ENCODE results near the gene ZCCHC2. TPM values are rescaled to one million over a fixed set of nuclear protein-coding genes. Genes with fewer than 3 reads are reported as not detected.

Gene ZCCHC2
- polyA plus RNA-seq, 2 of the 4 experiments (the other 2 are of a cell fraction), result 7.6 to 12.5 TPM

- Histone ChIP-seq H3K27ac (no peak overlapping the region), H3K4me3 (no peak overlapping the region), H3K9me3 (no peaks in the 10 kb centered on the region), H3K4me2 (no peak overlapping the region), H3K4me1 (no peaks in the 10 kb centered on the region)
- ChIA-PET CTCF (interaction anchor here (0.8 kb wide), 1 partner anchor 18 kb away, joined by 3 read pairs; no protein-coding TSS in a partner anchor), POLR2A (no interaction called here)
- 71% methylated on average over 8 of the region's 8 CpGs for WGBS (ENCODE audit: missing lambda C conversion rate)
- FAIRE-seq, result no peak
- ATAC-seq, result no peak
- no peak for DNase-seq (ENCODE audit: low read depth in 1 of 2, low spot score in 1 of 2)
- no peak for TF ChIP-seq HOXB5 (CRISPR knock-in tag; IDR thresholded peaks at IDR 0.05)
- TF ChIP-seq CBX8 (IDR thresholded peaks at IDR 0.05), result no peak
- TF ChIP-seq MYC (IDR thresholded peaks at IDR 0.05; ENCODE audit: borderline replicate concordance, low read length), result no peak
- no peak for TF ChIP-seq ZFP36 (IDR thresholded peaks at IDR 0.05; ENCODE audit: borderline replicate concordance, partially characterized antibody)
- TF ChIP-seq TP53 (CRISPR knock-in tag; IDR thresholded peaks at IDR 0.05), result no peak
- no peak for TF ChIP-seq ATOH8 (CRISPR knock-in tag; IDR thresholded peaks at IDR 0.05; ENCODE audit: low read depth)
- TF ChIP-seq POLR2AphosphoS2 (conservative IDR thresholded peaks at IDR 0.05; ENCODE audit: low read length), result no peak
- TF ChIP-seq HMGXB4 (CRISPR knock-in tag; IDR thresholded peaks at IDR 0.05; ENCODE audit: borderline replicate concordance), result no peak
- no peak for TF ChIP-seq ZC3H11A (IDR thresholded peaks at IDR 0.05)
- TF ChIP-seq EP300 (IDR thresholded peaks at IDR 0.05), result no peak
- no peak for TF ChIP-seq ZSCAN20 (CRISPR knock-in tag; IDR thresholded peaks at IDR 0.05)
- no peak for TF ChIP-seq ZNF302 (CRISPR knock-in tag; IDR thresholded peaks at IDR 0.05)
- no peak for TF ChIP-seq FOXS1 (CRISPR knock-in tag; IDR thresholded peaks at IDR 0.05)
- TF ChIP-seq EHF (CRISPR knock-in tag; IDR thresholded peaks at IDR 0.05), result no peak
- no peak for TF ChIP-seq CHD2 (IDR thresholded peaks at IDR 0.05; ENCODE audit: low read length, partially characterized antibody)
These were observed 79.9 kb downstream of the ZCCHC2 start for GRCh38 chr18:62602706-62603105.

GRCh38 chr18:62603211-62603610 is 80.4 kb downstream of the ZCCHC2 start:
- no peaks in the 10 kb centered on the region for H3K9me3 ChIP-seq
- no peak for DNase-seq (ENCODE audit: low read depth in 1 of 2, low spot score in 1 of 2)
- H3K4me1 ChIP-seq, result no peaks in the 10 kb centered on the region
- H3K4me2 ChIP-seq, result no peak overlapping the region
- no peak for FAIRE-seq
- TF ChIP-seq CHD2 (IDR thresholded peaks at IDR 0.05; ENCODE audit: low read length, partially characterized antibody) (no peak), POLR2A (IDR thresholded peaks at IDR 0.05; ENCODE audit: low read length) (no peak)
- ChIA-PET CTCF (interaction anchor here (0.6 to 0.8 kb wide), 2 partner anchors 19 to 38 kb away, joined by 3 read pairs; no protein-coding TSS in a partner anchor), POLR2A (no interaction called here)
- no peak overlapping the region for H3K4me3 ChIP-seq
- no peak overlapping the region for H3K27ac ChIP-seq
- no peak for ATAC-seq
- WGBS (ENCODE audit: missing lambda C conversion rate), result 47% methylated on average over 6 of the region's 6 CpGs

GRCh38 chr18:62603979-62604378 is 81.2 kb downstream of the ZCCHC2 start:
- H3K4me2 ChIP-seq, result no peak overlapping the region
- ATAC-seq (no peak), FAIRE-seq (no peak), DNase-seq (ENCODE audit: low read depth in 1 of 2, low spot score in 1 of 2) (no peak)
- CTCF ChIA-PET, result interaction anchor here (0.6 kb wide), 1 partner anchor 38 kb away, joined by 3 read pairs; no protein-coding TSS in a partner anchor
- no peak overlapping the region for H3K27ac ChIP-seq
- POLR2A ChIA-PET, result no interaction called here
- no peak for TF ChIP-seq TP53 (CRISPR knock-in tag; IDR thresholded peaks at IDR 0.05)
- no peak for TF ChIP-seq HOXB5 (CRISPR knock-in tag; IDR thresholded peaks at IDR 0.05)
- no peak for TF ChIP-seq TFCP2L1 (CRISPR knock-in tag; IDR thresholded peaks at IDR 0.05)
- no peak for TF ChIP-seq RARB (CRISPR knock-in tag; IDR thresholded peaks at IDR 0.05)
- no peaks in the 10 kb centered on the region for H3K4me1 ChIP-seq
- no peak overlapping the region for H3K4me3 ChIP-seq
- no peaks in the 10 kb centered on the region for H3K9me3 ChIP-seq
- WGBS (ENCODE audit: missing lambda C conversion rate), result 66% methylated on average over 13 of the region's 13 CpGs

GRCh38 chr18:62605685-62606084 is 82.9 kb downstream of the ZCCHC2 start:
- CTCF ChIA-PET, result interaction anchor here (1.3 kb wide), 1 partner anchor 20 kb away, joined by 4 read pairs; no protein-coding TSS in a partner anchor
- no peak for TF ChIP-seq KDM1A (IDR thresholded peaks at IDR 0.05; ENCODE audit: low read depth)
- no peak for TF ChIP-seq HEYL (CRISPR knock-in tag; IDR thresholded peaks at IDR 0.05)
- TF ChIP-seq REST (IDR thresholded peaks at IDR 0.05), result no peak
- no peak for TF ChIP-seq RFX5 (IDR thresholded peaks at IDR 0.05)
- no peak for TF ChIP-seq HMGXB4 (CRISPR knock-in tag; IDR thresholded peaks at IDR 0.05; ENCODE audit: borderline replicate concordance)
- no peak for TF ChIP-seq BHLHE40 (IDR thresholded peaks at IDR 0.05; ENCODE audit: low read depth, low read length)
- no peak for TF ChIP-seq RNF2 (IDR thresholded peaks at IDR 0.05; ENCODE audit: borderline replicate concordance, low read depth)

More at GRCh38 chr18:62605685-62606084, 82.9 kb downstream of the ZCCHC2 start:
- Histone ChIP-seq H3K4me2 (no peak overlapping the region), H3K9me3 (no peaks in the 10 kb centered on the region), H3K4me1 (no peaks in the 10 kb centered on the region), H3K4me3 (no peak overlapping the region), H3K27ac (no peak overlapping the region)
- POLR2A ChIA-PET, result no interaction called here
- DNase-seq (ENCODE audit: low read depth in 1 of 2, low spot score in 1 of 2), result no peak
- ATAC-seq, result no peak
- FAIRE-seq, result no peak
- WGBS (ENCODE audit: missing lambda C conversion rate), result 78% methylated on average over 9 of the region's 12 CpGs
